AML-193 (cell line): ENCODE measurements around the gene F13A1.

ENCODE experiments used
- DNase-seq, 2 experiments: peaks; one replicate each; lab custom pipeline; 2025; lab: John Stamatoyannopoulos, UW

F13A1 gene

DNA sequence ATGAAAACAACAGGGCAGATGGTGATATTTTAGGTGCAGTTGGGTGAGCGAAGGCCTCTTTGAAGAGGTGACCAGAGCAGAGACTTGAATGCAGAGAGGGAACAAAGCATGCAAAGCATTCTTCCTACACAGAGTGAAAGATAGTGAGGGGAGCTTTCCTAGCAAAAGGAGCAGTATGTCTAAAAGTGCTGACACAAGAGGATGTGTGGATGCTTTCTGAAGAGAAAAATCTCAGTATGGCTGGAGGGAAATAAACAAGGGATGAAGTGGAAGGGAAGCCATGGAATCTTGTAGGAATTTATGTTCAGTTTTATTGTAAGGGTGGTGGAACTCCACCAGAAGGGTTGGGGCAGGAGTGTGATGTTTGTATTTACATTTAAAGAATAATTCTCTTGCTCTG, 128.6 kb downstream of the F13A1 start:
- DNase-seq: no peak

DNA sequence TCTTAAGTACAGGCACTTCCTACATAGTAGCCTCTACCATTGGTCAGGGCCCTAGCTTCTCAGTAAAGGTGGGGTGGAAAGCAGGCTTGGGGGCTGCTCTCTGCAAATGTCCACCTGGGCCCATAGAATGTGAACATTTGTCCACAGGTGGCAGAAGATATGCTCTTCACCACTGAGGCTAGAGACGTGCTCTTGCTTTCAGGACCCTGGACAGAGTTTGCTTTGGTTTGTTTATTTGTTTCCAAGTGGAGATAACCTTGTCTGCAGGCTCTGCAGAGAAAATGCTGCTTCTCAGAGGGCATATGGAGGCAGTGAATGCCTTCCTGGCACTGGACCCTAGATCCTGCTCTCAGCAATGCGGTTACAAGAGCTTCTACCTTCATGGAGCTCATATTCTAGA, 129.0 kb downstream of the F13A1 start:
- no peak for DNase-seq

- no peak for DNase-seq
These were observed 139.8 kb downstream of the F13A1 start for GRCh38 chr6:6180684-6181083.

DNA sequence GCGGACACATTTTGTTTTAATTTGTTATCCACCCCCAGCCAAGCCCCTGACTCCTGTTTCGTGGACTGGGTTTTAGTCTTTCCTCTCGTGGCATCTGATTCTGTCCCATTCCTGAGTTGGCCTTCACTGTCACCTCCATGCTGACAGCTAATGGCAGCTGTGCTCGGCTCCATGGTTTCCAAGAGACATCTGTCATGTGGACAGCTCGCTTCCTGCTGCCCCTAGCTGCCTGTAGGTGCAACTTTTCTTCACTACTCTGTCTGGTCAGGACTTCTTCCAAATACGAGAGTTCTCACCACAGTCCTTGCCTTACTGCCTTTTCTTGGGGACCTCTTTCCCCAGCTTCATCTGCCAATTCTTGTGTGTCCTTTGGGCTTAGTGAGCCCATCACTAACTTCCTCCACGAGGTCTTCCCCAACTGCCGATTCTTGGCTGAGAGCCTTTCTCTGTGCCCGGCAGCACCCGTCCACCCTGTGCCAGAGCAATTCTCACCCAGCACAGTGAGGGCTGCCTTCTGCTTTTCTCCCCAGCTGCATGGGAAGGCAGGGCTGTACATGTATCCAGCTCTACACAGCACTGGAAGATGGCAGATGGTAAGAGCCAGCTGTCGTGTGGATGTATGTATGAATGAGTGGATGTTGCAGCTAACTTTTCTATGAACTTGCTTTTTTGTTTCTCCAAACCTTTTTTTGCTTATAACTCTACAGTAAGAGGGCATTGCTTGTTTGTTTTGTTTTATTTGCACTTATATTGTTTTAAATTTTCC, 140.4 kb downstream of the F13A1 start:
- no peak for DNase-seq

- no peak for DNase-seq
These were observed 141.7 kb downstream of the F13A1 start for GRCh38 chr6:6178795-6179194.

DNA sequence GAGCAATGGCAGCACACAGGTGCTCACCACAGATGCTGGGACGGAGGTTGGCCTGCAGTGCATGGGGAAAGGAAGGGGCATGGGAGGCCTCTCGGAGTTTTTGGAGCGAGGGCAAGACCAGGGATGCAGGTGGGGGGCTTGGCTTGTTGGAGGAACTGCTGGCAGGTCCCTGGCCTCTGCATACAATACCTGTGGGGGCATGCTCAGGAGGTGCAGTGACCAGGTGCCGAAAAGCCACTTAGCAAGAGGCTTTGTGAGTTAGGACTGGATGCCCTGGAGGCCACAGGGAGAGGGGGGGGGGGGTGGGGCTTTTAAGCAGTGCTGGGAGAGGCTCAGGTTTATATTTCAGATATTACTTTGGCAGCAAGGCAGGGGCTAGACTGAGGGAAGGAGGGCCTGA, 142.7 kb downstream of the F13A1 start:
- DNase-seq: no peak

GRCh38 chr6:6176586-6177228, 143.8 kb downstream of the F13A1 start:
- no peak for DNase-seq

- no peak for DNase-seq
These were observed 144.3 kb downstream of the F13A1 start for GRCh38 chr6:6176127-6176526.

GRCh38 chr6:6169141-6169540, 151.3 kb downstream of the F13A1 start:
- DNase-seq: no peak

DNA sequence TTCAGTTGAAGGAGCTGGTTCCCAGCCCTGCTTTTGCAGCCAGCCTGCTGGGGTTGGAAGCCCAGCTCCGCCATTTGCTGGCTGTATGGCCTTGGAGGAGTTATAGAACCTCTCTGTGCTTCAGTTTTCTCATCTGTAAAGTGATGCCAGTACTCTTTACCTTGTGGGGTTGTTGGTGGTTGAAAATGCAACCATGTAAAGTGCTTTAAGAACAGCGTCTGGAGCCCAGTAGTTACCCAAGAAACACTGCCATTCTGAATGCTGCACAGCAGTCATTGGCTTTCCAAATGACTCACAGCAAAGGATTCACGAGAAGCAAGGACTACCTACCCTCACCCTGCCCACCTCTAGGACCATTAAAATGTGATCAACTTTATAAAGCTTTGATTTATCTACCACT, 154.4 kb downstream of the F13A1 start:
- DNase-seq: no peak

DNA sequence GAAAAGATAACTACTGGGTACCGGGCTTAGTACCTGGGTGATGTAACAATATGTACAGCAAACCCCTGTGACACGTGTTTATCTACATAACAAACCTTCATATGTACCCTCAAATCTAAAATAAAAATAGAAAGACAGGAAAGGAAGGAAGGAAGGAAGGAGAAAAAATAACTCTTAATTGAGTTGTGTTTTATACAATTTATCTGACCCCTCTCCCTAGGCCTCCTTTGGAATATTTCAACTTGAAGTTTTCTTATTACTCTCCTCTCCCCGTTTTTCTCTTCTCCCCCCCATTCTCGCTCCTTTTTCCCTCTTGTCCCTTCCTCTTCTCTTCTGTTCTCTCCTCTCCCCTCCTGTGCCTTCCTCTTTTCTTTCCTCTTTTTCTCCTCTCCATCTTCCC, 156.1 kb downstream of the F13A1 start:
- no peak for DNase-seq

DNA sequence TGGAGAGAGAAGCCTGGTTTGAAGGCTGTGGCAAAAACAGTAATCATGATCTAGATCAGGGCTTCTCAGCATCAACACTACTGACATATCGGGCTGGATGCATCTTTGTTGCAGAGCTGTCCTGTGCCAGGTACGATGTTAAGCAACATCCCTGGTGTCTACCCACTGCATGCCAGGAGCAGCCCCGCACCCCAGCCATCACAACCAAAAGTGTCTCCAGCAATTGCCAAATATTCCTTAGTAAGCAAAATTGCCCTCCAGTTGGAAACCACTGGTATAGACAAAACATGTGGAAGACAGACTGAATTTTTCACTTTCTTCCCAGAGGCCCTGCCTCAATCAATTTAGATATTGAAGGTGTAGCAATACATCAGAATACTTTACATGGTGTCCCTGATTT, 166.1 kb downstream of the F13A1 start:
- DNase-seq: no peak

- no peak for DNase-seq
These were observed 168.4 kb downstream of the F13A1 start for GRCh38 chr6:6152060-6152459.

DNA sequence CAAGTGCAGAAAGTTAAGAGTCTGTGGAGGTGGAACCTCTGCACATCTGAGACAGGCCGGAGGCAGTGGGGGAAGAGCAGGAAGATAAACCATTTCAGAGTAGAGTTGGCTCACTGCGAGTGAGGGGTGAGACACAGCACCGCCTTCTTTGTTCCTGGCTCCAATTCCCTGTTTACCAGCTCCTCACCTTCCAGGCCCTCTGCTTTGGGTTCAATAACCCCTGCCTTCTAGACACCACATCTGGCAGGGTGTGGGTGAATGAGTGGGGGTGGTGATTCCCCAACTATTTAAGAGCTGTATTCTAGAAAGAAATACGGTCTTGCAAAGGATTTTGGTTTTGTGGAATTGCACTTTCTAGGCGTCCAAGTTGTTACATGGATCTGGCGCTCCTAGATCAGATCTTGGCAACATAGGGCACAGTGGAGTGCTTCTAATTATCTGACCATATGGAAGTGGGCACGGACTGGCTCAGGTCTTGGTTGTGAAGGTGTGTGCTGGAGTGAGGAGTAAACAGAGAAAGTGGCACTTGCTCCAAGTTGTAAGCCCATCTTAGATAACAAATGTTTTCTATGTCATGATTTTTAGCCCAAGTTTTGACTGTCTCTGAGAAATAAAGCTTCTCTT, 172.2 kb downstream of the F13A1 start:
- no peak for DNase-seq

GRCh38 chr6:6131492-6132109, 188.9 kb downstream of the F13A1 start:
- peak; percentile 8 to 16 for DNase-seq

DNA sequence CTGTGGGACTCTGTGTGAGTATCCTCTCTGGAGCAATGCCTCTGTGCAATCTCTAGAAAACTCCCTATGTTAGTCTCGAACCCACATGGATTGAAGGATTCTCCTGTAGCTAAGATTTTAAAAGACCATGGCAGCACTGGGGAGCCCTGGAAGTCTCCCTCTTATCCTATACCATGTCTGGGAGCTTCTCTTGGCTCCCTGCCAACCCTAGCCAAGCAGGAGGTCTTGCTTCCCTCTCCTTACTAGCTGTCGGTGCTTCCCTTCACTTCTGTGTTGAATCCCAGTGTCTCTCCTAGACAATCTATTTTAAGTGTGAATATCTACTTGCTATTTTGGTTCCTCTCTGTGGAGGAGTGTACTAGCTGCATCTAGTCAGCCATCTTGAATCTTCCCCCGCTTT, 195.0 kb downstream of the F13A1 start:
- no peak for DNase-seq

- no peak for DNase-seq
These were observed 196.7 kb downstream of the F13A1 start for GRCh38 chr6:6123803-6124202.

DNA sequence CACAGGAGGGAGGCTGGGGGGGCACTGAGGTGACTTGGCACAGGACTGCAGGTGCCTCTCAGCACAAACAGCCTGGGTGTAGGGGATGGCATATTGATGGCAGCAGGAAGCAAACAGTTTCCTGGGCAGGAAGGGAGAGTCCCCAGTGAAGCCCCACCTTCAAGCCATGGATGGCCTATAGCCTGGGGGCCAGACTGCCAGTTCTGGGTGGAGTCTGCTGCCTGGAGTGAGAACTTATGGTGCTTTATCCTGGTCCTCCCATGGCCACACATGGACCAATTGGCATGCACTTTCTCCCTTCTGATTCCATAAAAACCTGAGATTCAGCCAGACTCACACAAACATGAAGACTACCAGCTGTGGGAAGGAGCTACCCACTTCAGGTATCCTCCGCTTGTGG, 198.5 kb downstream of the F13A1 start:
- DNase-seq: no peak

DNA sequence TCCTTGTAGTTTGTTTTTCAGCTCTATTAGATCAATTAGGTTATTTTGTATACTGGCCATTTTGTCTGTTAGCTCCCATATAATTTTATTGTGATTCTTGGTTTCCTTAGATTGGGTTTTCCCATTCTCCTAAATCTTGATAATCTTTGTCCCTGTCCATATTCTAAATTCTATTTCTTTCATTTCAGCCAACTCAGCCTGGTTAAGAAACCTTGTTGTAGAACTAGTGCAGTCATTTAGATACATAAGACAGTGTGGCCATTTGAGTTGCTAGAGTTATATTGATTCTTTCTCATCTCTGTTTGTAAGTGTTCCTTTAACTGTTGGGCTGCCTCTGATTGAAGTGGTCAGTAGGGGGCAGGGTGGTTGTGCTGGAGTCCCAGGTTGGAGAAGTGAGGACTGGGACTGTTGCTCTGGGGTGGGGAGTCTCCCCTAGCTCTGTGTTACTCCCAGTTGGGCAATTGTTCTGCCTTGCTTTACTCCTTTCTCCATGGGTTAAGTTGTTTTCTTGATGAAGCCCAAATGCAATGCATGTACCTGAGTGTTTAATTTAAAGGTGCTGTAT, 214.9 kb downstream of the F13A1 start:
- peak; percentile 42 to 62 for DNase-seq
